Stomach smooth muscle (tissue), 2 donors: ENCODE results near the gene VASP.
A peak's percentile ranks its signal among the peaks of the same experiment; 100 is the strongest.

ENCODE experiments used
- H3K27ac ChIP-seq: one replicate; pipeline ENCODE4 v1.7.0; 2013; ENCODE audit warnings: mild to moderate bottlenecking, low read length, inconsistent platforms
- H3K27me3 ChIP-seq, 2 donors: one replicate each; pipeline ENCODE4 v1.7.0; 2013; ENCODE audit warnings: low read length in 2 of 2; ENCODE audit not compliant: insufficient read depth in 2 of 2, control insufficient read depth in 1 of 2
- H3K36me3 ChIP-seq, 2 donors: one replicate each; pipeline ENCODE4 v1.7.0; 2013; ENCODE audit warnings: low read length in 2 of 2; ENCODE audit not compliant: control insufficient read depth in 2 of 2, insufficient read depth in 2 of 2
- H3K4me1 ChIP-seq: one replicate; pipeline ENCODE4 v1.7.0; 2013; ENCODE audit warnings: low read length; ENCODE audit not compliant: control insufficient read depth, insufficient read depth
- H3K4me3 ChIP-seq, 2 donors: one replicate each; pipeline ENCODE4 v1.7.0; 2013; ENCODE audit warnings: low read length in 2 of 2
- H3K9ac ChIP-seq, 2 donors: one replicate each; pipeline ENCODE4 v1.7.0; 2013; ENCODE audit warnings: low read length in 2 of 2, mild to moderate bottlenecking in 1 of 2
- H3K9me3 ChIP-seq, 2 donors: one replicate each; pipeline ENCODE4 v1.7.0; 2013; ENCODE audit warnings: low read length in 2 of 2; ENCODE audit not compliant: control insufficient read depth in 2 of 2
- donor health status: healthy.
- donor health status: Pancreatic carcinoma.

VASP gene

GRCh38 chr19:45506989-45507871 is at the start of gene VASP:
Gene VASP, plus strand, starts transcription at chr19:45507479. Its CDS starts 293 bp downstream, at chr19:45507772.
- Histone ChIP-seq H3K27me3 (no peaks in the 10 kb centered on the region), H3K27ac (peak within 1 kb of the TSS; percentile 99), H3K36me3 (no peaks in the 10 kb centered on the region), H3K4me3 (peak within 1 kb of the TSS; percentile 89 to 96), H3K9me3 (no peaks in the 10 kb centered on the region), H3K4me1 (peaks cover 26% of the 10 kb centered on the region), H3K9ac (peak within 1 kb of the TSS; percentile 98 to 99)

DNA sequence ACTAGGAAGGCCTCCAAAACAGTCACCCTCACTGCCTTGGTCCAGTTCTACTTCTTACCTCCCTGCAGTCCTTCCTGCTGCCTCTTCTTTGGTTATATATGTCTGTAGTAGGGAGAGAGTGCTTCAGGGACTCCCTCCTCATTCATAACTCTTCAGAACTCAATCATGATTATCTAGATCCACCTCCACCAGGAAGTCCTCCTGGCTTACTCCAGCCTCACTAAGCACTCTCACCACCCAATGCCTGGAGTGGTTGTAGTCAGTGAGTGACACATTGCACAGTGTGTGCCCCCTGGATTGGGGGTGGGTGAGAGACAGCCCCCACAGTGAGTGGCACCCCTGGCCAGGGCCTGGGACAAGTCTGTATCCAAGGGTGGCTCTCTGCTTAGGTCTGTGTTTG is 49.5 kb upstream of the VASP start:
- Histone ChIP-seq H3K9me3 (no peaks in the 10 kb centered on the region), H3K27ac (no peak overlapping the region), H3K27me3 (peaks cover 0 to 3% of the 10 kb centered on the region in 2 donors), H3K4me3 (no peak overlapping the region), H3K9ac (no peak overlapping the region), H3K36me3 (no peaks in the 10 kb centered on the region), H3K4me1 (peaks cover 14% of the 10 kb centered on the region)

DNA sequence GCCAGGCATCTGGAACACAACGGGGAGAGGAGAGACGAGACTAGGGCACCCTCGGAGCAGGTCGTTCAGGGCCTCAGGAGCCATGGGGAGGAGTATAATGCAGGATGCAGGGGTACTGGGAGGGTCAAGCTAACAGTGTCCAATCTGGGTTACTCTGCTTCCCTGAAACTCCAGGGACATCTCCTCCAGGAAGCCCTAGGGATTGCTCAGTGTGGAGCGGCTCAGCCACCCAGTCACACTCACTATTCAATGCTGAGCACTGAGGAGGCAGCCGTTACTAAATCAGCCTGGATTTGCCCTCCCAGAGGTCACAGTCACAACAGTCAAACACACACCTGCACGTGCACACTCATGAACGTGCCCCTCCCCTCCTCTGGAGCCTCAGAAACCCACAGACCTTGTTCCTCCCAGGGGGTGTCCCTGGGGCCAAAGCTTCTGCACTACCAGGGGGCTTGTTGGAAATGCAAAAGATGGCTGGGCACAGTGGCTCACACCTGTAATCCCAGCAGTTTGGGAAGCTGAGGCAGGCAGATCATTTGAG is 46.4 kb upstream of the VASP start:
- Histone ChIP-seq H3K9me3 (no peaks in the 10 kb centered on the region), H3K27me3 (peaks cover 0 to 3% of the 10 kb centered on the region in 2 donors), H3K4me1 (peaks cover 5% of the 10 kb centered on the region), H3K4me3 (no peak overlapping the region), H3K27ac (no peak overlapping the region), H3K36me3 (no peaks in the 10 kb centered on the region), H3K9ac (no peak overlapping the region)

GRCh38 chr19:45462174-45462573 is 45.1 kb upstream of the VASP start:
- no peak overlapping the region for H3K4me3 ChIP-seq
- H3K4me1 ChIP-seq: peaks cover 4% of the 10 kb centered on the region
- peaks cover 0 to 3% of the 10 kb centered on the region in 2 donors for H3K27me3 ChIP-seq
- H3K9ac ChIP-seq: no peak overlapping the region
- H3K36me3 ChIP-seq: no peaks in the 10 kb centered on the region
- no peaks in the 10 kb centered on the region for H3K9me3 ChIP-seq
- no peak overlapping the region for H3K27ac ChIP-seq

DNA sequence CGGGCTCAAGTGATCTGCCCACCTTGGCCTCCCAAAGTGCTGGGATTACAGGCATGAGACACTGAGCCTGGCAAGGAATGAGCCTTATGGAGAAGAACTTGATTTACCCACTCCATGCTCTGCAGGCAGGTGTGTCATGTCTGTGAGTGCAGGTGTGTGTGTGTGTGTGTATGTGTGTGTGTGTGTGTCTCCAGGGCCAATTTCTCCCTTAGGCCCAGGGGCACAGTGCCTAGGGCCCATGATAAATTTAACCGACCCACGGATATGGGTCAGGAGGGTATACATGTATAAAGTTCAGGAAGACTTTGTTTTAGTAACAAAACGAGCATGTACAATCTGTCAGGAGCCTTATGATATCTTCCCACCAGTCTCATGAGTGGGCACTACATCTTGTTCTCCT is 44.0 kb upstream of the VASP start:
- Histone ChIP-seq H3K27me3 (peaks cover 0 to 3% of the 10 kb centered on the region in 2 donors), H3K9me3 (no peaks in the 10 kb centered on the region), H3K4me1 (peaks cover 10% of the 10 kb centered on the region), H3K9ac (no peak overlapping the region), H3K27ac (no peak overlapping the region), H3K4me3 (no peak overlapping the region), H3K36me3 (no peaks in the 10 kb centered on the region)

- Histone ChIP-seq H3K27ac (no peak overlapping the region), H3K36me3 (no peaks in the 10 kb centered on the region), H3K9me3 (no peaks in the 10 kb centered on the region), H3K27me3 (peaks cover 0 to 3% of the 10 kb centered on the region in 2 donors), H3K4me3 (no peak overlapping the region), H3K4me1 (peaks cover 13% of the 10 kb centered on the region), H3K9ac (no peak overlapping the region)
Observed at GRCh38 chr19:45464274-45464673, 43.0 kb upstream of the VASP start.

GRCh38 chr19:45464852-45465441 is 42.3 kb upstream of the VASP start:
- H3K27me3 ChIP-seq: peaks cover 0 to 3% of the 10 kb centered on the region in 2 donors
- H3K9ac ChIP-seq: no peak overlapping the region
- peaks cover 19% of the 10 kb centered on the region for H3K4me1 ChIP-seq
- no peaks in the 10 kb centered on the region for H3K9me3 ChIP-seq
- no peaks in the 10 kb centered on the region for H3K36me3 ChIP-seq
- H3K4me3 ChIP-seq: no peak overlapping the region
- no peak overlapping the region for H3K27ac ChIP-seq

DNA sequence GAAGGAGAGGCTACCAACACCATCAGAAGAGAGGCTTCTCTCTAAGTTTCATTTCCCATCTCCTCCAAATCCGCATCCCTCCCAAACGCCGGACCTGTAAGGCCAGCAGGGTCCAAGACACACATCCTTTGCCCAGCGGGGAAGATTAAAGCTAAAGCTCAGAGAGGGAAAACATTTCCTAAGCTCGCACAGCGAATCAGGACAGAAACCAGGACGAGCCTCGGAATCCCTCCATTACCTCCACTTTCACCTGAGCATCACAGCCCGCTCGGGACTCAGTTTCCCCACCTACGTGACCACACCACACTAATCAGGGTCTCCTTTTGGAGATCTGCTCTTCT is 40.2 kb upstream of the VASP start:
- Histone ChIP-seq H3K4me1 (peaks cover 29% of the 10 kb centered on the region), H3K9ac (peak overlapping the region; percentile 66 to 91), H3K27ac (peak overlapping the region; percentile 96), H3K4me3 (peak overlapping the region; percentile 96 to 98), H3K36me3 (peaks cover 0 to 16% of the 10 kb centered on the region in 2 donors), H3K9me3 (no peaks in the 10 kb centered on the region), H3K27me3 (no peaks in the 10 kb centered on the region)

DNA sequence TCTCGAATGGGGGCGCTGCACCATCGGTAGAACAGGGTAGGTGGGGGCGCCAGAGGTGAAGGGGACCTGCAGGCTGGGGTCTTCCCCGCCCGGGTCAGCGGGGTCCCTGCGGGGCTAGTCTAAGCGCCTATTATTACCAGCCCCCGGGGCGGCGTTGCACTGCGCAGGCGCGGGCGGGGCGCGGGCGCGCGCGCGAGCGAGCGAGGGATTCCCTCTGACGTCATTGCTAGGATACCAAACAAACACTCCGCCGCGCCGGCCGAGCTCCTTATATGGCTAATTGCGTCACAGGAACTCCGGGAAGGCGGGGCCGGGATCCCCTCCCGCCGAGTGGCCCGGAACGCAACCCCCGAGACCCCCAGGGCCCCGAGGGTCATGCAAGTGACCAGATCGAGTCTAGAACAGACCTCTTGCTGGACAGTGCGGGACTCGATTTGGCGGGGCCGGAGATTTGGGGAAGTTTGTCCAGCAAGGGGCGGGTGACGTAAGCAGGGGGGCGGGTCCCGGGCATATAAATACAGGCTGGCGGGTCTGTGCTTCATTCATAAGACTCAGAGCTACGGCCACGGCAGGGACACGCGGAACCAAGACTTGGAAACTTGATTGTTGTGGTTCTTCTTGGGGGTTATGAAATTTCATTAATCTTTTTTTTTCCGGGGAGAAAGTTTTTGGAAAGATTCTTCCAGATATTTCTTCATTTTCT is 39.7 kb upstream of the VASP start, which contains the start of gene FOSB:
TSS of gene FOSB (plus strand) at position 541 of the 703 bp plus-strand sequence. CDS start 591 bp downstream, outside the sequence.
- Histone ChIP-seq H3K27ac (peak within 1 kb of the TSS; percentile 96), H3K36me3 (peaks cover 0 to 19% of the 10 kb centered on the region in 2 donors), H3K27me3 (no peaks in the 10 kb centered on the region), H3K9ac (peak within 1 kb of the TSS; percentile 80 to 91), H3K9me3 (no peaks in the 10 kb centered on the region), H3K4me1 (peaks cover 29% of the 10 kb centered on the region), H3K4me3 (peak within 1 kb of the TSS; percentile 96 to 98)

GRCh38 chr19:45468159-45468651 is 39.1 kb upstream of the VASP start:
- Histone ChIP-seq H3K9me3 (no peaks in the 10 kb centered on the region), H3K36me3 (peaks cover 0 to 24% of the 10 kb centered on the region in 2 donors), H3K27me3 (no peaks in the 10 kb centered on the region), H3K9ac (peak overlapping the region; percentile 80 to 91), H3K4me3 (peak overlapping the region; percentile 96 to 98), H3K4me1 (peaks cover 32% of the 10 kb centered on the region), H3K27ac (peak overlapping the region; percentile 96)
